Left lung (tissue), 14 donors: ENCODE results near the gene MRPL19. TPM values are rescaled to one million over a fixed set of nuclear protein-coding genes. Genes with fewer than 3 reads are reported as not detected.

Experiments
- ATAC-seq: fragments of 200-7000 bp; cut with Tn5 transposase; one replicate; pipeline ENCODE4 v1.9.1; 2020; ENCODE audit warnings: moderate library complexity
- DNase-seq, 4 donors: peaks; one replicate each; pipeline ENCODE4 v3.0.0-alpha.2; 2013 to 2020
- H3K27ac ChIP-seq, 2 donors: fragments of 200-600 bp; sonication (generic) in 1 of 2; one replicate each; pipeline versions ENCODE4 v1.5.0 to v1.8.0; 2020 to 2021
- H3K27me3 ChIP-seq, 2 donors: fragments of 200-600 bp; sonication (generic) in 1 of 2; one replicate each; pipeline versions ENCODE4 v1.5.0 to v1.8.0; 2020 to 2021
- H3K36me3 ChIP-seq, 2 donors: fragments of 200-600 bp; sonication (generic) in 1 of 2; one replicate each; pipeline versions ENCODE4 v1.5.0 to v1.8.0; 2020 to 2021
- H3K4me1 ChIP-seq, 2 donors: fragments of 200-600 bp; one replicate each; pipeline ENCODE4 v1.8.0; 2021
- H3K4me3 ChIP-seq, 2 donors: fragments of 200-600 bp; sonication (generic) in 1 of 2; one replicate each; pipeline versions ENCODE4 v1.5.0 to v1.8.0; 2020 to 2021; ENCODE audit warnings: mild to moderate bottlenecking in 1 of 2
- H3K9me3 ChIP-seq, 2 donors: fragments of 200-600 bp; sonication (generic) in 1 of 2; one replicate each; pipeline versions ENCODE4 v1.5.0 to v1.8.0; 2020 to 2021
- CTCF ChIP-seq, 2 donors: fragments of 200-600 bp; sonication (generic) in 1 of 2; IDR thresholded peaks; one replicate each; pipeline versions ENCODE4 v1.5.0 to v1.8.0; 2021; ENCODE audit warnings: antibody characterized with exemption in 2 of 2
- intact Hi-C, 2 donors: fragments of 100-400 bp; cut with DNase I; formaldehyde crosslinking; loops; one replicate each; pipeline versions ENCODE4 v1.11.2 to v1.14.2; 2022
- long read RNA-seq, 12 donors: library from polyadenylated mRNA in 2 of 12; unstranded in 2 of 12; transcript quantifications; one replicate each; pipeline ENCODE4 v2.0.0 and lab custom pipeline, GENCODE V29; 2019 to 2026
- polyA plus RNA-seq, 6 donors: library from polyadenylated mRNA; unstranded; fragments of 120-200 nt; gene quantifications; one replicate each; pipeline ENCODE4 v1.2.1, GENCODE V29; 2013; ENCODE audit not compliant: insufficient read length in 6 of 6
- total RNA-seq, 2 donors: library from RNA; stranded (reverse); fragmentation: NEBNext Ultra II Directional; extraction: Animal tissue kit (Norgen Biotek cat#: 25700); gene quantifications; one replicate each; pipeline ENCODE4 v1.2.1, GENCODE V29; 2021
- donor health status: DM: no; HTN: yes; CAD: no.
- donor health status: DM: no; HTN: no; CAD: no.

Gene MRPL19
- total RNA-seq (10 to 100 TPM; 45.9 to 48.3 TPM), polyA plus RNA-seq (10 to 100 TPM; 48.6 to 57.6 (median 53.2) TPM)
- long read RNA-seq, donor 1, transcript MRPL19-202 (6 exons, 3,479 nt) = major isoform, 30 of 64 reads
- long read RNA-seq, donor 1, partial matches to known transcripts = 31 of 64 reads
- long read RNA-seq, donor 1, other reads (novel, unspliced or antisense) = 0 of 64 reads
- long read RNA-seq, donor 2, transcript MRPL19-202 (6 exons, 3,479 nt) = major isoform, 24 of 65 reads
- long read RNA-seq, donor 2, partial matches to known transcripts = 40 of 65 reads
- long read RNA-seq, donor 2, other reads (novel, unspliced or antisense) = 0 of 65 reads
- long read RNA-seq, donor 3, transcript MRPL19-202 (6 exons, 3,479 nt) = major isoform, 21 of 22 reads
- long read RNA-seq, donor 3, partial matches to known transcripts = 0 of 22 reads
- long read RNA-seq, donor 3, other reads (novel, unspliced or antisense) = 0 of 22 reads
- long read RNA-seq, donor 4, transcript MRPL19-202 (6 exons, 3,479 nt) = major isoform, 12 of 21 reads
- long read RNA-seq, donor 4, partial matches to known transcripts = 8 of 21 reads
- long read RNA-seq, donor 4, other reads (novel, unspliced or antisense) = 1 of 21 reads
- long read RNA-seq, donor 5, transcript MRPL19-202 (6 exons, 3,479 nt) = major isoform, 16 of 16 reads
- long read RNA-seq, donor 5, partial matches to known transcripts = 0 of 16 reads
- long read RNA-seq, donor 5, other reads (novel, unspliced or antisense) = 0 of 16 reads
- long read RNA-seq, donor 6, transcript MRPL19-202 (6 exons, 3,479 nt) = major isoform, 30 of 49 reads
- long read RNA-seq, donor 6, partial matches to known transcripts = 17 of 49 reads
- long read RNA-seq, donor 6, other reads (novel, unspliced or antisense) = 0 of 49 reads
- long read RNA-seq, donor 7, transcript MRPL19-202 (6 exons, 3,479 nt) = major isoform, 6 of 6 reads
- long read RNA-seq, donor 7, partial matches to known transcripts = 0 of 6 reads
- long read RNA-seq, donor 7, other reads (novel, unspliced or antisense) = 0 of 6 reads
- long read RNA-seq, donor 8, transcript MRPL19-202 (6 exons, 3,479 nt) = major isoform, 8 of 8 reads
- long read RNA-seq, donor 8, partial matches to known transcripts = 0 of 8 reads
- long read RNA-seq, donor 8, other reads (novel, unspliced or antisense) = 0 of 8 reads
- long read RNA-seq, donor 9 = 0 reads
- long read RNA-seq, donor 10, transcript MRPL19-202 (6 exons, 3,479 nt) = major isoform, 5 of 7 reads
- long read RNA-seq, donor 10, partial matches to known transcripts = 0 of 7 reads
- long read RNA-seq, donor 10, other reads (novel, unspliced or antisense) = 1 of 7 reads
- long read RNA-seq, donor 11, transcript MRPL19-202 (6 exons, 3,479 nt) = major isoform, 23 of 29 reads
- long read RNA-seq, donor 11, partial matches to known transcripts = 5 of 29 reads
- long read RNA-seq, donor 11, other reads (novel, unspliced or antisense) = 0 of 29 reads
- long read RNA-seq, donor 12, transcript MRPL19-202 (6 exons, 3,479 nt) = major isoform, 13 of 13 reads
- long read RNA-seq, donor 12, partial matches to known transcripts = 0 of 13 reads
- long read RNA-seq, donor 12, other reads (novel, unspliced or antisense) = 0 of 13 reads

GRCh38 chr2:75646583-75647425, at the start of gene MRPL19:
Gene MRPL19, plus strand, starts transcription at chr2:75646783. Its CDS starts 25 bp downstream, at chr2:75646808.
- peaks cover 4 to 25% of the 10 kb centered on the region in 2 donors for H3K4me1 ChIP-seq
- H3K27me3 ChIP-seq = no peaks in the 10 kb centered on the region
- peak within 1 kb of the TSS; percentile 69 to 86 for H3K4me3 ChIP-seq
- no peaks in the 10 kb centered on the region for H3K9me3 ChIP-seq
- DNase-seq (peak; percentile 83 to 91 (median 91)), ATAC-seq (peak; percentile 99)
- peaks cover 0 to 29% of the 10 kb centered on the region in 2 donors for H3K36me3 ChIP-seq
- H3K27ac ChIP-seq = peak within 1 kb of the TSS; percentile 55 to 83
- intact Hi-C loops = no loop called here
- TF ChIP-seq CTCF (IDR thresholded peaks at IDR 0.05) = no peak

- Histone ChIP-seq H3K27ac (no peak overlapping the region), H3K4me1 (no peaks in the 10 kb centered on the region), H3K36me3 (no peaks in the 10 kb centered on the region), H3K27me3 (no peaks in the 10 kb centered on the region), H3K4me3 (no peak overlapping the region), H3K9me3 (no peaks in the 10 kb centered on the region)
- TF ChIP-seq CTCF (IDR thresholded peaks at IDR 0.05) = no peak
- no peak for DNase-seq
- intact Hi-C loops = no loop called here
- ATAC-seq = no peak
Measured at GRCh38 chr2:75596784-75597183, 49.8 kb upstream of the MRPL19 start.

- Histone ChIP-seq H3K27ac (no peak overlapping the region), H3K27me3 (no peaks in the 10 kb centered on the region), H3K9me3 (no peaks in the 10 kb centered on the region), H3K4me3 (no peak overlapping the region), H3K36me3 (no peaks in the 10 kb centered on the region), H3K4me1 (no peaks in the 10 kb centered on the region)
- no peak for TF ChIP-seq CTCF (IDR thresholded peaks at IDR 0.05)
- ATAC-seq (no peak), DNase-seq (peak in 1 of 4 donors; percentile 70)
- intact Hi-C loops = no loop called here
Measured at GRCh38 chr2:75597949-75598348, 48.6 kb upstream of the MRPL19 start.

- no peaks in the 10 kb centered on the region for H3K36me3 ChIP-seq
- TF ChIP-seq CTCF (IDR thresholded peaks at IDR 0.05) = no peak
- ATAC-seq (no peak), DNase-seq (no peak)
- intact Hi-C loops = no loop called here
- no peak overlapping the region for H3K4me3 ChIP-seq
- no peaks in the 10 kb centered on the region for H3K27me3 ChIP-seq
- no peaks in the 10 kb centered on the region for H3K9me3 ChIP-seq
- H3K4me1 ChIP-seq = no peaks in the 10 kb centered on the region
- no peak overlapping the region for H3K27ac ChIP-seq
Measured at GRCh38 chr2:75598589-75599155, 47.9 kb upstream of the MRPL19 start.
